Endothelial cell of umbilical vein (primary cell): Measurements from ENCODE around the gene CACNA1B.

Source experiments
- CTCF ChIP-seq, 2 donors: IDR thresholded peaks; 1 replicate in 1 of 2; 2 replicates in 1 of 2; pipeline ENCODE4 v1.5.1; 2011; ENCODE audit warnings: low read length in 2 of 2, mild to moderate bottlenecking in 2 of 2, moderate library complexity in 2 of 2, control low read depth in 1 of 2, inconsistent platforms in 1 of 2, low read depth in 1 of 2; ENCODE audit not compliant: insufficient read depth in 1 of 2; ENCODE audit errors: extremely low read depth in 1 of 2
- EZH2 ChIP-seq: IDR thresholded peaks from 2 replicates; pipeline ENCODE4 v1.6.1; 2012; ENCODE audit warnings: borderline replicate concordance, low read depth, mild to moderate bottlenecking, moderate library complexity, low read length, inconsistent platforms; ENCODE audit not compliant: severe bottlenecking
- POLR2A ChIP-seq: IDR thresholded peaks from 2 replicates; pipeline ENCODE4 v1.6.1; 2012; ENCODE audit warnings: low read depth, mild to moderate bottlenecking, control low read depth, low read length
- POLR2AphosphoS5 ChIP-seq: IDR thresholded peaks from 2 replicates; pipeline ENCODE4 v1.6.1; 2012; ENCODE audit warnings: low read depth, mild to moderate bottlenecking, control low read depth, low read length, moderate library complexity; ENCODE audit not compliant: insufficient read depth
- TF ChIP-seq, protein P1 (sequence below): IDR thresholded peaks from 2 replicates; pipeline ENCODE4 v1.6.1; 2011; ENCODE audit not compliant: insufficient read depth, insufficient read length

DNA sequence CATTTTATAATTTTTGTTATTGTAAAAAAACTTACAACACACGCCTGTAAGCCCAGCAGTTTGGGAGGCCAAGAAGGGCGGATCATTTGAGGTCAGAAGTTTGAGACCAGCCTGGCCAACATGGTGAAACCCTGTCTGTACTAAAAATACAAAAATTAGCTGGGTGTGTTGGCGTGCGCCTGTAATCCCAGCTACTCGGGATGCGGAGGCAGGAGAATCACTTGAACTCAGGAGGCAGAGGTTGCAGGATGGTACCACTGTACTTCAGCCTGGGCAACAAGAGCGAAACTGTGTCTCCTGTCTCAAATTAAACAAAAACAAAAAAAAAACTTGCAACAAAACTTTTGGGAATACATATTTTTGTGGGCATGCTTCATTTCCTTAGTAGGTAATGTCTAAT, 164.6 kb downstream of the CACNA1B start:
- TF ChIP-seq POLR2A (no peak), EZH2 (no peak), CTCF (IDR thresholded peaks at IDR 0.05; ENCODE audit: extremely low read depth in 1 of 2, insufficient read depth in 1 of 2, low read depth in 1 of 2, low read length in 2 of 2) (no peak), POLR2AphosphoS5 (no peak)
- TF ChIP-seq, protein P1, sequence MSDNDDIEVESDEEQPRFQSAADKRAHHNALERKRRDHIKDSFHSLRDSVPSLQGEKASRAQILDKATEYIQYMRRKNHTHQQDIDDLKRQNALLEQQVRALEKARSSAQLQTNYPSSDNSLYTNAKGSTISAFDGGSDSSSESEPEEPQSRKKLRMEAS = no peak
